Posterior vena cava (tissue), 2 donors: ENCODE results near the gene PPP2R2C. TPM values are rescaled to one million over a fixed set of nuclear protein-coding genes. Genes with fewer than 3 reads are reported as not detected.

Experiments
- DNase-seq: peaks from one replicate; pipeline ENCODE4 v3.0.0-alpha.2; 2020; ENCODE audit warnings: low spot score
- intact Hi-C, 2 donors: fragments of 100-400 bp; cut with DNase I; formaldehyde crosslinking; loops; one replicate each; pipeline versions ENCODE4 v1.14.1 to v1.14.2; 2022 to 2023
- total RNA-seq, 2 donors: library from RNA; stranded (reverse); fragmentation: NEBNext Ultra II Directional; extraction: Animal tissue kit (Norgen Biotek cat#: 25700); gene quantifications; one replicate each; pipeline ENCODE4 v1.2.1, GENCODE V29; 2021
- donor health status: DM: yes; HTN: yes; CAD: no.
- donor health status: DM: yes; HTN: yes; CAD: no.

The PPP2R2C gene
- total RNA-seq, 2 donors from 2014 or later: 3.9 to 18.3 TPM

GRCh38 chr4:6343939-6344408 is 128.4 kb downstream of the PPP2R2C start:
- intact Hi-C loops: no loop called here
- DNase-seq: peak; percentile 64

- intact Hi-C loops: no loop called here
- DNase-seq: peak; percentile 90
These were observed 129.7 kb downstream of the PPP2R2C start for GRCh38 chr4:6342530-6343293.

- intact Hi-C loops: no loop called here
These were observed 130.7 kb downstream of the PPP2R2C start for GRCh38 chr4:6341696-6342095.

GRCh38 chr4:6340446-6341015 is 131.9 kb downstream of the PPP2R2C start:
- peak; percentile 49 for DNase-seq
- intact Hi-C loops: no loop called here

More at GRCh38 chr4:6341696-6342095, 130.7 kb downstream of the PPP2R2C start:
- peak; percentile 9 for DNase-seq

- peak; percentile 52 for DNase-seq
- intact Hi-C loops: no loop called here
These were observed 132.5 kb downstream of the PPP2R2C start for GRCh38 chr4:6339818-6340445.

GRCh38 chr4:6338951-6339817 is 133.2 kb downstream of the PPP2R2C start:
- intact Hi-C loops: no loop called here
- peak; percentile 75 for DNase-seq

- peak; percentile 56 for DNase-seq
- intact Hi-C loops: no loop called here
These were observed 134.1 kb downstream of the PPP2R2C start for GRCh38 chr4:6338175-6338950.

GRCh38 chr4:6337331-6337935 is 135.0 kb downstream of the PPP2R2C start:
- DNase-seq: peak; percentile 61
- intact Hi-C loops: no loop called here

- DNase-seq: peak; percentile 65
- intact Hi-C loops: no loop called here
These were observed 136.2 kb downstream of the PPP2R2C start for GRCh38 chr4:6336166-6336565.

GRCh38 chr4:6335040-6335590 is 137.3 kb downstream of the PPP2R2C start:
- DNase-seq: peak; percentile 41
- intact Hi-C loops: no loop called here

- DNase-seq: peak; percentile 51
- intact Hi-C loops: loop anchor here (5.0 kb wide), 2 partner anchors 87 to 213 kb away; no protein-coding TSS in a partner anchor
These were observed 138.1 kb downstream of the PPP2R2C start for GRCh38 chr4:6334203-6334887.

GRCh38 chr4:6333301-6334202 is 138.9 kb downstream of the PPP2R2C start:
- DNase-seq: peak; percentile 59
- intact Hi-C loops: loop anchor here (5.0 kb wide), 2 partner anchors 86 to 214 kb away; no protein-coding TSS in a partner anchor

- intact Hi-C loops: loop anchor here (5.0 kb wide), 2 partner anchors 85 to 215 kb away; no protein-coding TSS in a partner anchor
These were observed 139.8 kb downstream of the PPP2R2C start for GRCh38 chr4:6332669-6333050.

GRCh38 chr4:6332042-6332668 is 140.3 kb downstream of the PPP2R2C start:
- intact Hi-C loops: loop anchor here (5.0 kb wide), 2 partner anchors 85 to 215 kb away; no protein-coding TSS in a partner anchor

More at GRCh38 chr4:6332669-6333050, 139.8 kb downstream of the PPP2R2C start:
- no peak for DNase-seq

GRCh38 chr4:6331468-6331867 is 140.9 kb downstream of the PPP2R2C start:
- intact Hi-C loops: loop anchor here (5.0 kb wide), 2 partner anchors 84 to 216 kb away; no protein-coding TSS in a partner anchor

More at GRCh38 chr4:6332042-6332668, 140.3 kb downstream of the PPP2R2C start:
- no peak for DNase-seq

More at GRCh38 chr4:6331468-6331867, 140.9 kb downstream of the PPP2R2C start:
- DNase-seq: no peak
